Sciatic nerve (tissue), 2 donors: Measurements from ENCODE around the gene ADGRG3. TPM values are rescaled to one million over a fixed set of nuclear protein-coding genes. Genes with fewer than 3 reads are reported as not detected.
"Not testable (repeated sequence)": the region's sequence is repeated elsewhere in the genome, so short reads cannot be mapped to it uniquely, and the experiment has no call there.

ENCODE experiments used
- ATAC-seq: fragments of 200-7000 bp; cut with Tn5 transposase; one replicate; pipeline ENCODE4 v1.9.1; 2020; ENCODE audit warnings: mild to moderate bottlenecking, moderate library complexity
- DNase-seq: peaks from one replicate; pipeline ENCODE4 v3.0.0-alpha.2; 2020; ENCODE audit warnings: low spot score
- intact Hi-C: fragments of 100-400 bp; cut with DNase I; formaldehyde crosslinking; loops from one replicate; pipeline ENCODE4 v1.14.2; 2022
- total RNA-seq: library from RNA; stranded (reverse); fragmentation: NEBNext Ultra II Directional; extraction: Animal tissue kit (Norgen Biotek cat#: 25700); gene quantifications from one replicate; pipeline ENCODE4 v1.2.1, GENCODE V29; 2021
- donor health status: DM: no; HTN: no; CAD: no.
- donor health status: DM: no; HTN: no; CAD: no.

Gene ADGRG3
- total RNA-seq, 1 donor from 2014 or later, result 4.6 TPM

GRCh38 chr16:57670196-57670595 is 2.1 kb downstream of the ADGRG3 start:
- ATAC-seq (no peak), DNase-seq (no peak)

GRCh38 chr16:57671451-57671850 is 3.3 kb downstream of the ADGRG3 start:
- ATAC-seq, DNase-seq, intact Hi-C loops: not testable (repeated sequence)

More at GRCh38 chr16:57670196-57670595, 2.1 kb downstream of the ADGRG3 start:
- intact Hi-C loops, result no loop called here

- no peak for DNase-seq
- no peak for ATAC-seq
- intact Hi-C loops, result no loop called here
Observed at GRCh38 chr16:57672416-57672815, 4.3 kb downstream of the ADGRG3 start.

GRCh38 chr16:57672824-57673223 is 4.7 kb downstream of the ADGRG3 start:
- intact Hi-C loops, result no loop called here
- DNase-seq (no peak), ATAC-seq (no peak)

GRCh38 chr16:57675741-57676551 is 7.8 kb downstream of the ADGRG3 start:
- ATAC-seq, result no peak
- intact Hi-C loops, result no loop called here
- no peak for DNase-seq

GRCh38 chr16:57676553-57677085 is 8.5 kb downstream of the ADGRG3 start:
- intact Hi-C loops, result no loop called here
- ATAC-seq (no peak), DNase-seq (no peak)

GRCh38 chr16:57677622-57678369 is 9.7 kb downstream of the ADGRG3 start:
- ATAC-seq (no peak), DNase-seq (no peak)
- intact Hi-C loops, result no loop called here

GRCh38 chr16:57679016-57679415 is 10.9 kb downstream of the ADGRG3 start:
- ATAC-seq, result no peak
- intact Hi-C loops, result no loop called here
- DNase-seq, result no peak

GRCh38 chr16:57679767-57680482 is 11.8 kb downstream of the ADGRG3 start:
- intact Hi-C loops, result no loop called here
- ATAC-seq (no peak), DNase-seq (no peak)

GRCh38 chr16:57680842-57681375 is 12.8 kb downstream of the ADGRG3 start:
- DNase-seq (no peak), ATAC-seq (no peak)
- intact Hi-C loops, result no loop called here

GRCh38 chr16:57681950-57682728 is 14.0 kb downstream of the ADGRG3 start:
- ATAC-seq (no peak), DNase-seq (no peak)
- intact Hi-C loops, result no loop called here

- ATAC-seq (no peak), DNase-seq (no peak)
- intact Hi-C loops, result no loop called here
Observed at GRCh38 chr16:57682809-57683635, 14.9 kb downstream of the ADGRG3 start.

- intact Hi-C loops, result no loop called here
- DNase-seq (no peak), ATAC-seq (no peak)
Observed at GRCh38 chr16:57683636-57684545, 15.8 kb downstream of the ADGRG3 start.

GRCh38 chr16:57684626-57685358 is 16.7 kb downstream of the ADGRG3 start:
- DNase-seq (no peak), ATAC-seq (no peak)
- intact Hi-C loops, result no loop called here

GRCh38 chr16:57685633-57686032 is 17.5 kb downstream of the ADGRG3 start:
- DNase-seq, result no peak
- intact Hi-C loops, result no loop called here
- ATAC-seq, result no peak

GRCh38 chr16:57686577-57686976 is 18.5 kb downstream of the ADGRG3 start:
- intact Hi-C loops, result no loop called here
- ATAC-seq (no peak), DNase-seq (no peak)
